ENCODE results near the gene MAML2. TPM values are rescaled to one million over a fixed set of nuclear protein-coding genes. Genes with fewer than 3 reads are reported as not detected.
A peak's percentile ranks its signal among the peaks of the same experiment; 100 is the strongest.

MAML2 gene
- total and polyA plus RNA-seq, 2 of the 13 experiments (the other 11 are each of a cell fraction or from before 2014, with no cell fraction given): 2.3 to 25.9 TPM

GRCh38 chr11:96097844-96098421, 245.1 kb downstream of the MAML2 start (continued):
- TF ChIP-seq MTA1 (CRISPR knock-in tag; IDR thresholded peaks at IDR 0.05; ENCODE audit: borderline replicate concordance) (no peak), ZNF850 (CRISPR knock-in tag; conservative IDR thresholded peaks at IDR 0.05) (no peak), MAFF (IDR thresholded peaks at IDR 0.05; ENCODE audit: low read depth, low read length) (no peak), FLYWCH1 (CRISPR knock-in tag; IDR thresholded peaks at IDR 0.05) (no peak), KLF15 (CRISPR knock-in tag; IDR thresholded peaks at IDR 0.05; ENCODE audit: borderline replicate concordance) (no peak), KAT8 (CRISPR knock-in tag; IDR thresholded peaks at IDR 0.05) (no peak), ZNF749 (CRISPR knock-in tag; IDR thresholded peaks at IDR 0.05; ENCODE audit: borderline replicate concordance) (no peak), FOXO1 (CRISPR knock-in tag; IDR thresholded peaks at IDR 0.05) (no peak), THYN1 (CRISPR knock-in tag; IDR thresholded peaks at IDR 0.05; ENCODE audit: borderline replicate concordance, low read depth) (no peak), RFXANK (CRISPR knock-in tag; IDR thresholded peaks at IDR 0.05) (no peak), ARNT2 (CRISPR knock-in tag; IDR thresholded peaks at IDR 0.05; ENCODE audit: low read depth) (no peak), YEATS4 (CRISPR knock-in tag; IDR thresholded peaks at IDR 0.05; ENCODE audit: borderline replicate concordance) (no peak), SMARCC2 (IDR thresholded peaks at IDR 0.05) (no peak), ZKSCAN1 (IDR thresholded peaks at IDR 0.05; ENCODE audit: low read length) (no peak), ZFY (CRISPR knock-in tag; IDR thresholded peaks at IDR 0.05) (no peak), HHEX (CRISPR knock-in tag; IDR thresholded peaks at IDR 0.05) (no peak), NR2F6 (IDR thresholded peaks at IDR 0.05) (peak; percentile 64; the same call in 1 of the 2 replicates), NR2F6 (CRISPR knock-in tag; IDR thresholded peaks at IDR 0.05) (no peak), PREB (CRISPR knock-in tag; IDR thresholded peaks at IDR 0.05) (no peak), ZNF329 (CRISPR knock-in tag; IDR thresholded peaks at IDR 0.05; ENCODE audit: low read depth) (no peak), ZNF382 (CRISPR knock-in tag; IDR thresholded peaks at IDR 0.05; ENCODE audit: borderline replicate concordance) (no peak), ZNF274 (CRISPR knock-in tag; IDR thresholded peaks at IDR 0.05) (no peak)
- TF ChIP-seq, protein P1, sequence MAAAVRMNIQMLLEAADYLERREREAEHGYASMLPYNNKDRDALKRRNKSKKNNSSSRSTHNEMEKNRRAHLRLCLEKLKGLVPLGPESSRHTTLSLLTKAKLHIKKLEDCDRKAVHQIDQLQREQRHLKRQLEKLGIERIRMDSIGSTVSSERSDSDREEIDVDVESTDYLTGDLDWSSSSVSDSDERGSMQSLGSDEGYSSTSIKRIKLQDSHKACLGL (CRISPR knock-in tag; IDR thresholded peaks at IDR 0.05): no peak
- TF ChIP-seq, protein P2, sequence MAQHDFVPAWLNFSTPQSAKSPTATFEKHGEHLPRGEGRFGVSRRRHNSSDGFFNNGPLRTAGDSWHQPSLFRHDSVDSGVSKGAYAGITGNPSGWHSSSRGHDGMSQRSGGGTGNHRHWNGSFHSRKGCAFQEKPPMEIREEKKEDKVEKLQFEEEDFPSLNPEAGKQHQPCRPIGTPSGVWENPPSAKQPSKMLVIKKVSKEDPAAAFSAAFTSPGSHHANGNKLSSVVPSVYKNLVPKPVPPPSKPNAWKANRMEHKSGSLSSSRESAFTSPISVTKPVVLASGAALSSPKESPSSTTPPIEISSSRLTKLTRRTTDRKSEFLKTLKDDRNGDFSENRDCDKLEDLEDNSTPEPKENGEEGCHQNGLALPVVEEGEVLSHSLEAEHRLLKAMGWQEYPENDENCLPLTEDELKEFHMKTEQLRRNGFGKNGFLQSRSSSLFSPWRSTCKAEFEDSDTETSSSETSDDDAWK (CRISPR knock-in tag; IDR thresholded peaks at IDR 0.05): no peak
- TF ChIP-seq, protein P3, sequence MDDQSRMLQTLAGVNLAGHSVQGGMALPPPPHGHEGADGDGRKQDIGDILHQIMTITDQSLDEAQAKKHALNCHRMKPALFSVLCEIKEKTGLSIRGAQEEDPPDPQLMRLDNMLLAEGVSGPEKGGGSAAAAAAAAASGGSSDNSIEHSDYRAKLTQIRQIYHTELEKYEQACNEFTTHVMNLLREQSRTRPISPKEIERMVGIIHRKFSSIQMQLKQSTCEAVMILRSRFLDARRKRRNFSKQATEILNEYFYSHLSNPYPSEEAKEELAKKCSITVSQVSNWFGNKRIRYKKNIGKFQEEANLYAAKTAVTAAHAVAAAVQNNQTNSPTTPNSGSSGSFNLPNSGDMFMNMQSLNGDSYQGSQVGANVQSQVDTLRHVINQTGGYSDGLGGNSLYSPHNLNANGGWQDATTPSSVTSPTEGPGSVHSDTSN (CRISPR knock-in tag; IDR thresholded peaks at IDR 0.05; ENCODE audit: borderline replicate concordance): no peak
- TF ChIP-seq, protein P4, sequence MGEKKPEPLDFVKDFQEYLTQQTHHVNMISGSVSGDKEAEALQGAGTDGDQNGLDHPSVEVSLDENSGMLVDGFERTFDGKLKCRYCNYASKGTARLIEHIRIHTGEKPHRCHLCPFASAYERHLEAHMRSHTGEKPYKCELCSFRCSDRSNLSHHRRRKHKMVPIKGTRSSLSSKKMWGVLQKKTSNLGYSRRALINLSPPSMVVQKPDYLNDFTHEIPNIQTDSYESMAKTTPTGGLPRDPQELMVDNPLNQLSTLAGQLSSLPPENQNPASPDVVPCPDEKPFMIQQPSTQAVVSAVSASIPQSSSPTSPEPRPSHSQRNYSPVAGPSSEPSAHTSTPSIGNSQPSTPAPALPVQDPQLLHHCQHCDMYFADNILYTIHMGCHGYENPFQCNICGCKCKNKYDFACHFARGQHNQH (CRISPR knock-in tag; IDR thresholded peaks at IDR 0.05): no peak
